Suprapubic skin (tissue), 4 donors: ENCODE results near the gene KIF14. TPM values are rescaled to one million over a fixed set of nuclear protein-coding genes. Genes with fewer than 3 reads are reported as not detected.

Experiments used
- DNase-seq, 2 donors: peaks; one replicate each; pipeline ENCODE4 v3.0.0-alpha.2; 2019; ENCODE audit warnings: low spot score in 2 of 2
- H3K27ac ChIP-seq: fragments of 200-600 bp; sonication (generic); one replicate; pipeline ENCODE4 v1.5.1; 2019
- H3K27me3 ChIP-seq: fragments of 200-600 bp; sonication (generic); one replicate; pipeline ENCODE4 v1.5.1; 2019
- H3K36me3 ChIP-seq: fragments of 200-600 bp; sonication (generic); one replicate; pipeline ENCODE4 v1.5.1; 2019
- H3K4me1 ChIP-seq: fragments of 200-600 bp; sonication (generic); one replicate; pipeline ENCODE4 v1.5.1; 2019
- H3K4me3 ChIP-seq: fragments of 200-600 bp; sonication (generic); one replicate; pipeline ENCODE4 v1.5.1; 2019; ENCODE audit warnings: mild to moderate bottlenecking
- H3K9me3 ChIP-seq: fragments of 200-600 bp; sonication (generic); one replicate; pipeline ENCODE4 v1.5.1; 2019
- EP300 ChIP-seq: sonication (generic); formaldehyde crosslinking; IDR thresholded peaks from one replicate; pipeline ENCODE4 v1.6.1; 2017; ENCODE audit warnings: antibody characterized with exemption
- POLR2A ChIP-seq, 2 donors: fragments of 450-650 bp; IDR thresholded peaks; one replicate each; pipeline ENCODE4 v1.6.1; 2017; ENCODE audit warnings: antibody characterized with exemption in 2 of 2, mild to moderate bottlenecking in 2 of 2, moderate library complexity in 2 of 2
- POLR2AphosphoS5 ChIP-seq, 3 donors: sonication (generic); formaldehyde crosslinking; IDR thresholded peaks; one replicate each; pipeline ENCODE4 v1.6.1; 2017; ENCODE audit warnings: antibody characterized with exemption in 3 of 3
- WGBS: methylation state at CpG from one replicate; pipeline ENCODE4 v1.1.5; 2018; 5-methylcytosine and 5-hydroxymethylcytosine counted together
- total RNA-seq, 4 donors: library from RNA; depleted of rRNA; stranded (reverse); fragments of >200 nt; gene quantifications; one replicate each; pipeline ENCODE4 v1.1.0, GENCODE V29; 2016
- TF ChIP-seq, protein P1 (sequence below), 2 donors: fragments of 200-600 bp in 1 of 2; fragments of 450-650 bp in 1 of 2; sonication (generic) in 1 of 2; IDR thresholded peaks; one replicate each; pipeline ENCODE4 v1.5.1; 2016 to 2019; ENCODE audit warnings: antibody characterized with exemption in 2 of 2, mild to moderate bottlenecking in 1 of 2, moderate library complexity in 1 of 2

KIF14 gene
- total RNA-seq, 4 donors from 2014 or later, result 0.72 to 1.6 (median 1.5) TPM

- no peaks in the 10 kb centered on the region for H3K4me1 ChIP-seq
- no peaks in the 10 kb centered on the region for H3K9me3 ChIP-seq
- no peak overlapping the region for H3K4me3 ChIP-seq
- TF ChIP-seq EP300 (no peak), POLR2AphosphoS5 (IDR thresholded peaks at IDR 0.05) (no peak)
- no peak for DNase-seq
- no peak overlapping the region for H3K27ac ChIP-seq
- no peaks in the 10 kb centered on the region for H3K36me3 ChIP-seq
- H3K27me3 ChIP-seq, result no peaks in the 10 kb centered on the region
- WGBS, result 86% methylated on average over 1 of the region's 1 CpG
Observed at GRCh38 chr1:200540281-200540680, 80.3 kb downstream of the KIF14 start.

- no peak for DNase-seq
Observed at GRCh38 chr1:200538179-200538578, 82.4 kb downstream of the KIF14 start.

GRCh38 chr1:200535605-200536004 is 84.9 kb downstream of the KIF14 start:
- WGBS, result 61% methylated on average over 4 of the region's 4 CpGs
- TF ChIP-seq, protein P1, sequence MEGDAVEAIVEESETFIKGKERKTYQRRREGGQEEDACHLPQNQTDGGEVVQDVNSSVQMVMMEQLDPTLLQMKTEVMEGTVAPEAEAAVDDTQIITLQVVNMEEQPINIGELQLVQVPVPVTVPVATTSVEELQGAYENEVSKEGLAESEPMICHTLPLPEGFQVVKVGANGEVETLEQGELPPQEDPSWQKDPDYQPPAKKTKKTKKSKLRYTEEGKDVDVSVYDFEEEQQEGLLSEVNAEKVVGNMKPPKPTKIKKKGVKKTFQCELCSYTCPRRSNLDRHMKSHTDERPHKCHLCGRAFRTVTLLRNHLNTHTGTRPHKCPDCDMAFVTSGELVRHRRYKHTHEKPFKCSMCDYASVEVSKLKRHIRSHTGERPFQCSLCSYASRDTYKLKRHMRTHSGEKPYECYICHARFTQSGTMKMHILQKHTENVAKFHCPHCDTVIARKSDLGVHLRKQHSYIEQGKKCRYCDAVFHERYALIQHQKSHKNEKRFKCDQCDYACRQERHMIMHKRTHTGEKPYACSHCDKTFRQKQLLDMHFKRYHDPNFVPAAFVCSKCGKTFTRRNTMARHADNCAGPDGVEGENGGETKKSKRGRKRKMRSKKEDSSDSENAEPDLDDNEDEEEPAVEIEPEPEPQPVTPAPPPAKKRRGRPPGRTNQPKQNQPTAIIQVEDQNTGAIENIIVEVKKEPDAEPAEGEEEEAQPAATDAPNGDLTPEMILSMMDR (IDR thresholded peaks at IDR 0.05), result no peak
- no peak for TF ChIP-seq EP300
- DNase-seq, result no peak
- Histone ChIP-seq H3K9me3 (no peaks in the 10 kb centered on the region), H3K4me3 (no peak overlapping the region), H3K27me3 (no peaks in the 10 kb centered on the region), H3K4me1 (no peaks in the 10 kb centered on the region), H3K27ac (no peak overlapping the region), H3K36me3 (no peaks in the 10 kb centered on the region)

More at GRCh38 chr1:200538179-200538578, 82.4 kb downstream of the KIF14 start:
- no peak overlapping the region for H3K4me3 ChIP-seq
- no peaks in the 10 kb centered on the region for H3K36me3 ChIP-seq
- no peak for TF ChIP-seq EP300
- no peak for TF ChIP-seq POLR2A (IDR thresholded peaks at IDR 0.05)
- TF ChIP-seq POLR2AphosphoS5 (IDR thresholded peaks at IDR 0.05), result no peak
- TF ChIP-seq, protein P1 (IDR thresholded peaks at IDR 0.05), result no peak
- WGBS, result 88% methylated on average over 1 of the region's 1 CpG
- H3K9me3 ChIP-seq, result no peaks in the 10 kb centered on the region
- H3K4me1 ChIP-seq, result no peaks in the 10 kb centered on the region
- no peak overlapping the region for H3K27ac ChIP-seq
- H3K27me3 ChIP-seq, result no peaks in the 10 kb centered on the region

- Histone ChIP-seq H3K4me3 (no peak overlapping the region), H3K9me3 (no peaks in the 10 kb centered on the region), H3K27me3 (no peaks in the 10 kb centered on the region), H3K36me3 (no peaks in the 10 kb centered on the region), H3K4me1 (no peaks in the 10 kb centered on the region), H3K27ac (no peak overlapping the region)
- TF ChIP-seq EP300, result no peak
- TF ChIP-seq POLR2AphosphoS5 (IDR thresholded peaks at IDR 0.05), result no peak
- TF ChIP-seq, protein P1 (IDR thresholded peaks at IDR 0.05), result no peak
- TF ChIP-seq POLR2A (IDR thresholded peaks at IDR 0.05), result no peak
- WGBS, result 52% methylated on average over 6 of the region's 7 CpGs
- DNase-seq, result no peak
Observed at GRCh38 chr1:200530623-200531261, 89.8 kb downstream of the KIF14 start.

DNA sequence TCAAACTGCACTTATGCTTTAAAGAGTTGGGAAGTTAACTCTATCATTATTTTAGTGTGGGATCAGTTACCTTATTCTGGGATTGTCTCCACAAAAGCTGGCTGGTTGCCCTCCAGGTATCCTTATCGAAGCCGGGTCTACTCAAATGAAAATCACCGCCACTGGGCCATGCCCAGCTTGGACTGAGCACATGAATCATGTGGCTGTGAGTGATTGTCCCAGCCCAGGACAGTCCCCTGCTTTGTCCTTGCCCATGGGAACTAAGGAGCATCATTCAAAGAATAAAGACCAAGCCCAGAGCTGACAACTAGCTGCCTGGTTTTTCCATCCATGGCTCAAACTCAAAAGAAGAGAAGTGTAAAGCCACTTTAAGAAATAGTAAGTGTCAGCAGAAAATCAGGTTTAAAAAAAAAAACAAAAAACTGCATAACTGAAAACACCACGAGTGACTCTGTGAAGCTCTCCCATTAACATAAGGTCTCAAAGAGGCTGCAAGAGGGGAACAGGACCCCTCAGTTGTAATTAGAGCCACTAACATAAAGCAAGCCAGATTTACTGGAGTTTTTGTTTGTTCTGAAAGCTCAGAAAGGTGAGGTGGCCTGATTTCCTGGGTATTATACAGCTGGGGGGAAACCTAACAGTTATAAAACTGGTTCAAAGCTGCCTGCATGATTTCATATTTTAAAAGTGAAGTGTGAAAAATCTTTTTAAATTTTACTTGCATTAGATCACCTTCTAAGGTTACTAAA is 91.5 kb downstream of the KIF14 start:
- Histone ChIP-seq H3K27me3 (no peaks in the 10 kb centered on the region), H3K36me3 (no peaks in the 10 kb centered on the region), H3K4me1 (no peaks in the 10 kb centered on the region), H3K4me3 (no peak overlapping the region), H3K9me3 (no peaks in the 10 kb centered on the region), H3K27ac (no peak overlapping the region)
- no peak for DNase-seq
- whole genome bisulfite sequencing, result 68% methylated on average over 4 of the region's 4 CpGs
- TF ChIP-seq POLR2A (IDR thresholded peaks at IDR 0.05) (no peak), EP300 (no peak), POLR2AphosphoS5 (IDR thresholded peaks at IDR 0.05) (no peak)
- TF ChIP-seq, protein P1 (IDR thresholded peaks at IDR 0.05), result no peak
